Fibroblast of skin of left quadriceps (primary cell): Measurements from ENCODE around the gene POU4F2.
"Not testable (repeated sequence)": the region's sequence is repeated elsewhere in the genome, so short reads cannot be mapped to it uniquely, and the experiment has no call there.

Experiments used
- DNase-seq, 2 experiments: peaks; one replicate each; pipeline ENCODE4 v3.0.0-alpha.2; 2013; ENCODE audit warnings: low read depth in 2 of 2

POU4F2 gene

DNA sequence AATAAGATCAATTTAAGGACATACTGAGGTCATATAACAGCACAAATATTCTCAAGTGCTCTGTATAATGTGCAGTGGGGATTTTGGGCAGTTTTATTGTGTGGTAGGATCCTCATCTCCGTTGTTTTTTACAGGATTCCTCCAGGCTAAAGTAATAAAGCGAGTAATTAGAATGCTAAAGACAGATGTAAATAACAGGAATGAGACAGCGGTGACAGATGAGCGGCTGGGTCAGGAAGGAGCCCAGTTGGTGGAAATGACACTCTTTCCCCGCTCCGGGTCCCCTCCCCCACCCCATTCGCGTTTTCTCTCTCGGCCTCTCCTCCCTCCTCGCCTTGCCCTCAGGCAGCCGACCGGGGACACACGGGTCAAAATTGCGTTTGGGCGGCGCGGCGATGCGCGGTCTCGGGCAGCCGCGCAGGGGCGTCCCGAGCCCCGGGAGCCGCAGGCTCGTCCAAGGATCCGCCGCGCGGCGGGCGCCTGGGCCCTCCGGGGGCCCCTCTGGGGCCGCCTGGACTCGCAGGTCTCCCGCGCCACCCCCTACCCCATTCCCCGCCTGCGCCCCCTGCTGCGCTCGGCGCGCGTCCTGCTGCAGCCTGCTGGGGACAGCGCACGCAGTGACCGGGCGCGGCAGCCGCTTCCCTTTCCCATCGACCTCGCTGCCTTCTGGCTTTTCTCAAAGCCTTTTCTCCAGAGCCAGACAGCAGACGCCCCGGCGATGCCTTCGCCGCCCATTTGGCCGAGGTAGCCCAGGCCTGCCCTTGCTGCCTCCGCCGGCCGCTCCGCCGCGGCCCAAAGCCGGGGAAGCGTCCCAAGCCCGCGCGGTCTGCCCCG, 16.2 kb downstream of the POU4F2 start:
- no peak for DNase-seq

DNA sequence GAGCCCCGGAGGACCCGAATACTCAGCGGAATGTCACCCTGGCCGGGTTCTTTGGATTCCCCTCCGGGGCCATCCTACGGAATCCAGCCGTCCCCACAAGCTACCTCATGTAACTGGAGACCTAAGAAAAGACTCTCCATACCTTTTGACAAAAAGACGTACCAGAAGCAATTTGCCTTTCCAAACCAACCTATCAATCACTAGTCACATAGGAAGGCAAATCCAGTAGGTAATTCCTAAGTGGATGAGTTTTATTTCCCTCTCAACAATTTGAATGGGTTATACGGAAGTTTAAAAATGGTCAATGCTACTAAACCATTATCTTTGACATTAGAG, 16.8 kb downstream of the POU4F2 start:
- DNase-seq: no peak

- no peak for DNase-seq
These were observed 22.7 kb downstream of the POU4F2 start for GRCh38 chr4:146661367-146661766.

DNA sequence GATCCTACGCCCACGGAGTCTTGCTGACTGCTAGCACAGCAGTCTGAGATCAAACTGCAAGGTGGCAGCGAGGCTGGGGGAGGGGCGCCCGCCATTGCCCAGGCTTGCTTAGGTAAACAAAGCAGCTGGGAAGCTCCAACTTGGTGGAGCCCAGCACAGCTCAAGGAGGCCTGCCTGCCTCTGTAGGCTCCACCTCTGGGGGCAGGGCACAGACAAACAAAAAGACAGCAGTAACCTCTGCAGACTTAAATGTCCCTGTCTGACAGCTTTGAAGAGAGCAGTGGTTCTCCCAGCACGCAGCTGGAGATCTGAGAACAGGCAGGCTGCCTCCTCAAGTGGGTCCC, 25.2 kb downstream of the POU4F2 start:
- not testable (repeated sequence) for DNase-seq

GRCh38 chr4:146674829-146675570, 36.3 kb downstream of the POU4F2 start:
- no peak for DNase-seq
